Measurements from ENCODE around the gene NT5DC3.

- TF ChIP-seq CTCF (IDR thresholded peaks at IDR 0.05; ENCODE audit: extremely low read depth in 1 of 2, insufficient read depth in 1 of 2, low read depth in 1 of 2, low read length in 2 of 2) (no peak), POLR2AphosphoS5 (IDR thresholded peaks at IDR 0.05; ENCODE audit: insufficient read depth, low read depth, low read length) (no peak), POLR2A (IDR thresholded peaks at IDR 0.05; ENCODE audit: low read depth, low read length) (no peak)
- TF ChIP-seq, protein P1, sequence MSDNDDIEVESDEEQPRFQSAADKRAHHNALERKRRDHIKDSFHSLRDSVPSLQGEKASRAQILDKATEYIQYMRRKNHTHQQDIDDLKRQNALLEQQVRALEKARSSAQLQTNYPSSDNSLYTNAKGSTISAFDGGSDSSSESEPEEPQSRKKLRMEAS (IDR thresholded peaks at IDR 0.05; ENCODE audit: insufficient read depth, insufficient read length): no peak
These were observed 16.1 kb upstream of the NT5DC3 start for GRCh38 chr12:103857164-103857563.

Data from endothelial cell of umbilical vein (primary cell).